GM19372 (cell line): Measurements from ENCODE around the gene SLIT3.
"Not testable (repeated sequence)": the region's sequence is repeated elsewhere in the genome, so short reads cannot be mapped to it uniquely, and the experiment has no call there.

Experiments used
- ATAC-seq: cut with Tn5 transposase; IDR thresholded peaks from one replicate; pipeline ENCODE4 v1.9.1; 2021; ENCODE audit warnings: mild to moderate bottlenecking, low read depth, moderate library complexity; ENCODE audit not compliant: unreplicated experiment

The SLIT3 gene

DNA sequence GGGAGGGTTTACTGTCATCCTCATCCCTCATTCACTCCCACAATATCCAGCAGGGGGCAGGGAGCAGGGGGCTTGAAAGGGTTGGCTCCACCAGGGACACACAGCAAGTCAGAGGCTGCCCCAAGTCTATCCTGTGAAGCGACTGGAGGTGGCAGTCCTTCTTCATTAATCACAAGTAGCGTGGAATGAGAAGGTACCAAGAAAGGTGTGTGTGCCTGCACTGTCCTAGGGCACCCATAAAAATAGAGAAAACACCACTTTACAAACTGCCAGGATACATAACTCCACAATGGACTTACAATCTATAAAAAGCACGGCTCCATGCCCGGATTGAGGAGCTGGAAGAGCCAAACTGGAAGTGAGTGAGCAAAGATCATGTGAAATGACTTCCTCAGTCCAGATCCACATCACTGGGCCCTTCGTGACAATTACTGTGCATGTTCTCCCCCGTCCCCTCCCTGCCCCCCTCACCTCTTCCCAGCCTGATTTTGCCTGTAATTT lies 183.9 kb downstream of the SLIT3 start:
- no peak for ATAC-seq

DNA sequence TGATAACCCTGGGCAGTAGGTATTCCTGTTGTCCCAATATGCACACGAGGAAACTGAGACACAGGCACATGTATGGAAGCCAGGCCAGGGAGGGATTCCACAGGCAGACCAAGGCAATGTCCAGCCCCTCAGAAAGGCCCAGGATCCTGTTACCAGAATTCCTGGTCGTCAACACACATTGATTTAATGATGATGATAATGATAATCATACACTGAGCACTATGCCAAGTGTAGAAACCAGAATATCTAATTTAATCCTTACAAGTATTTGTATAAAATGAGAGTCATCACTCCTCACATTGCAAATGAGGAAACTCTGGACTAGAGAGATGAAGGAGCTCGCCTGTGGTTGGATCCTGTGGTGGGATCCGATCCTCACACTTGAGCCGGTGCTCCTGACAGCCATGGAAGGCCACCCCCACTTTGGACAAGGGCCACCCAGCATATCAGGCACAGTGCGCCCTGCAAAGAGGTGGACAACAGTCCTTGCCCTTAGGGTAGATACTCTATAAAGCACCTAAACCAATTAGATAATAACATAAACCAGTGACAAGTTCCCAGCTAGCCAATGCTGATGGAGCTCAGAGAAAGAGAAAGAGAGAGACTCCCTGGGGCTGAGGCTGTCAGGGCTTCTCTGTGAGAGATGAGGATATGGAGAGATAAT lies 185.3 kb downstream of the SLIT3 start:
- ATAC-seq, result no peak

DNA sequence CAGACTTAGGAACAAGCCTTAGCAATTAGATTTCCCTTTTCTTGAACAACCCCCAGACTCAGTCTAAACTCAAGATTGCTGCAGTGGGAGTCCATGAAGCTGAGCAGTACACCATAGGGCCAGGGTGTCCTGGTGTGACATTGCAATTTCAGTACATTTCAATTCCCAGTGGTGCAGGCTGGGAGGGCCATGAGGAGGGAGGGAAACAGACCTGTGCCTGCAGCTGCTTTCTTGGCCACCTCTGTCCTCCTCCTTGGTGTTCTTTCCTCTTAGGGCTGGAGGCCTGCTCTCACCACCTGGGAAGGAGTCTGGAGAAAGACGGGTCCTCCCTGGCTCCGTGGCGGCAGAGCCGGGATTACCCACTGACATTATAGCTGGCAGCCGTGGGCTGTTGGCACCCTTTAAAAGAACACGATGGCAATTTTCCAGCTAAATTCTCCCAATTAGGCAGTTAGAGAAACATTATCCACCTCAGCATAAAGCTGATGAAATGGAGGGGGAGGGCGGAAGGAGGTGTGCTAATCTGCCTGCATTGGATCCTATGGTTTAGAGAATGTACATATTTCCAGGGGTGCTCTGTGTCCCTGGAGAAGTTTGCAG lies 186.4 kb downstream of the SLIT3 start:
- no peak for ATAC-seq

DNA sequence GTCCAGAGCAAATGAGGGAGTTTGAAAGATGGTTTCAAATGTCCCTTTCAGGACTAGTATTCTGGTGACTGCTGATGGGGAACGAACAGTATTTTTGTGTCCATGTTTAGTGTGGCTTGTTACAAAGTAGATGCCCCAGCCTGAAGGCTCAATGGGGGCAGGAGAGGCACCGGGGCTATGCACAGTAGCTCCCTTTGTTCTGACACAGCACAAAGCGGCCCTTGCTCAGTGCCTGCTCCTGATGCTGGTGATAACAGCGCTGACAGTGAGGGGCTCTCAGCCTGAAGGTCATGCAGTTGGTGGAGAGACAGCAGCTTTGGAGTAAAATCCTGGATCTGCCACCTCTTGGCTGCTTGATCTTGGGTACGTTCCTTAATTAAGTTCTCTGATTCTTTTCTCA lies 188.9 kb downstream of the SLIT3 start:
- no peak for ATAC-seq

DNA sequence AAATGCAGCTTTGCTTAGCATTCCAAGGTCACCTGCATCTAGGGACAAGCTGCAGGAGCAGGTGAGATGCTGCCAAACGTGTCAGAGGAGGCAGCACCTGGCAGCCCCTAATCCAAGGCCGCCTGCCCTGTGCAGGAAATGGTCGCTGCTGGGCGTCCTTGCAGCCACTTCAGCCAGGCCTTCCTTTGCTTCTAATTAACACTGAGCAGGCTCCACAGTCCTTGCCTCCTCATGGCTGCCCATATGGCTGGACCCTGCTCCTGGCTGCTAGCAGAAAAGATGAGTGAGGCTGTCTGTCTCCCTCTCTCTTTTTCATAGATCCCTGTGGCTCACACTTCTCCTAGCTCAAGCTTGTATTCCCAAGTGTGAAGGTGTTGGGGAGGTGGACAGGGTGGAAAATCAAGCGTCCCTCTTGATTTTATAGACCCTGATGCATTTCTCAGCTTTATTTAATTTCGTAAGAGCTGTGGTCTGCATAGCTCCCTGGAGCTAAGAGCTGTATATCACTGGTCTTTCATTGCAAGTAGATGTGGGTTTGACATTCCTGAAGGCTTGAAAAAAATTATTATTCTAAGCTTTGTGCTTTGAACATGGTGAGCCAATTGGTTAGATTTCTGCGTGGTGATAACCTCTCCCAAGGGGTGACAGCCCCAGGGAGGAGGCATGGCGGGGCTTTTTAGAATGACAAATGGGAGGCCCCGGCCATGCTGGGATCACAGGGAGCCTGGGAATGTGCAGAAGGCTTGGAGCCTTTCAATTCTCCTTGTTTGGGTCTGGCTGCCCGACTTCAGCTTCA lies 193.8 kb downstream of the SLIT3 start:
- no peak for ATAC-seq

DNA sequence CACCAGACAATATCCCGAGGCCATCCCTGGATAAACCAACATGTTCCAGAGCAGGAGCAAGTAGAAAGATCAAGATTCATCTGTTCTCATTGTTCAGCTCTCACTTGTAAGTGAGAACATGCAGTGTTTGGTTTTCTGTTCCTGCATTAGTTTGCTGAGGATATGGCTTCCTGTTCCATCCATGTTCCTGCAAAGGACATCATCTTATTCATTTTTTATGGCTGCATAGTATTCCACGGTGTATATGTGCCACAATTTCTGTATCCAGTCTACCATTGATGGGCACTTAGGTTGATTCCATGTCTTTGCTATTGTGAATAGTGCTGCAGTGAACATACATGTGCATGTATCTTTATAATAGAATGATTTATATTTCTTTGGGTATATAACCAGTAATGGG lies 195.4 kb downstream of the SLIT3 start:
- not testable (repeated sequence) for ATAC-seq

DNA sequence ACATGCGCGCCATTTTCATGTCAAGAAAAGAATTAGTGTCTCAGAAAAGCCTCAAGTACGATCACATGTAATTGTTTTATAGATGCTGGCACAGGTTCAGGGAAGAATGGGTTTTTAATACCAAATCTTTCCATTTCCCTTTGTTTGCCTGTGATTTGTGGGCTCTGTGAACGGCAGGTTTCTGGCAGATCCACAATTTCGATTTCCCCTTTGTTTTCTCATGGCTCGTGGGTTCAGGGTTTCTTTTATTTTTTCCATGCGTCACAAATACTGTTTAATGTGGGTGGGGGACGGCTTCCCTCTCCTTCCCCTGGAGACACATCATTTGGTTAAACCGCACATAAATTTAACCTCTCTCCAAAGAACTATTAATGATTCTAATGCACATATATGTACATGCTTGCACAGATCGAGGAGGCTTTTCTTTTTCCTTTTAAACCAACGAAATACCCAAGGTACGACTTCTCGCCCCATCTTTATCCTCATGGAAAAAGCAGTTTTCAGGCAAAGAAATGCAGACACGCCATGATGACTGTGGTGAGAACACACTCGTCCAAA lies 195.9 kb downstream of the SLIT3 start:
- ATAC-seq, result no peak

DNA sequence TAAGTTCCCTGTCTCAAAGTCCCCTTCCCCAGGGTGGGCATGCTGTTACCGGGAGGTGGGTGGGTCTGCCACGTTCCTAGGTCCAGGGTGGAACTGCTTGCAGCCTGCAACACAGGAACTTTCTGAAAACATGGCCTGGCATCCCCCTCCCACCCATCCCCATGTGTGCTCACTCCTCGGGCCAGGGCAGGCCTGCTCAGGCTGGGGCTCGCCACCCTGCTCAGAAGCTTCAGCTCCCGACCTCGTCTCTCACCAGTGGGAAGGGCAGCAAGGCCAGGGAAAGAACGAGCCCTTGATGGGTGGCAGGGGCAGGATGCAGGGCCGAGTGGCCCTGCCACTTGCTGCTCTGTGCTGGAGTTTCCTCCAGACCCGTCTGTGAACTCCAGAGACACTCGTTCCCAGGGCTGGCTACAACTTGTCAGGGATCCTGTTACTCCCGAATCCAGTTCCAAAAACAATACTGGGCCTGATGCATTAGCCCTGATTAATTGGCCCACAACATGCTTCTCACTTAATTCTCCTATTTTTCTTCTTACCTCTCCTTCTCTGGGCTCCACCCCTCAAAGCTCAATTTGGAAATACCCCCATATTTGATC lies 197.3 kb downstream of the SLIT3 start:
- ATAC-seq, result no peak

DNA sequence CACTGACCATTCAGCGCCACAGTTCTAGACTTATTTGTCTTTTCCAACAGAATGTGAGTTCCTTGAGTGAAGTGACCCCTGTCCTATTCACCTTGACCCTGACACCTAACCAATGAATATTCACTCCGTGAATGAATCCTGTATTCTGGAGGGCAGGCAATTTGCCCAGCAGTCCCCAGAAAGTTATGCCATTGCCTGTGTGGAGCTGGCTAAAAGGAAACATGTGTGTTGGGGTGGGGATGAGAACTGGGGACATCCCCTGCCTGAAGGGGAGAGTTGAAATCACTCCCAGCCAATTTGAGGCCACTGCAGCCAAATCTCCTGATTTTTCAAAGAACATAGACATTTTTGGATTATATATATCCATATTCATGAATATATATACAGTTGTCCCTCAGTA lies 199.0 kb downstream of the SLIT3 start:
- ATAC-seq, result no peak

DNA sequence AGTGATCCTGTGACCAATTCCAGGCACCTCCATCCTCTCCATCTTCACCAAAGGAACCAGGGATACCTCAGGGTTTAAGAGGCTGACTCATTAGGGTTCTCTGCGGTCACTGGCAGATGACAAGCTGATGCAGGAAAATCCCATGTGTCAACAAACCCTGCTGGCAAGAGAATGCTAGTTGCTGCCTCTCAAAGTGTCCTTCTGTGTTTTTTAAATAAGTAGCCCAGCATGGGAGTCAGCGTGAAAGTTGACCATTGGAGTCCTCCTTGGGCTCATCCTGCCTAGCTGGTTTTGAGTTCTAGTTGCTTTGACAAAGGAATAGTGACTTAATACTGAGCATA lies 200.2 kb downstream of the SLIT3 start:
- no peak for ATAC-seq

DNA sequence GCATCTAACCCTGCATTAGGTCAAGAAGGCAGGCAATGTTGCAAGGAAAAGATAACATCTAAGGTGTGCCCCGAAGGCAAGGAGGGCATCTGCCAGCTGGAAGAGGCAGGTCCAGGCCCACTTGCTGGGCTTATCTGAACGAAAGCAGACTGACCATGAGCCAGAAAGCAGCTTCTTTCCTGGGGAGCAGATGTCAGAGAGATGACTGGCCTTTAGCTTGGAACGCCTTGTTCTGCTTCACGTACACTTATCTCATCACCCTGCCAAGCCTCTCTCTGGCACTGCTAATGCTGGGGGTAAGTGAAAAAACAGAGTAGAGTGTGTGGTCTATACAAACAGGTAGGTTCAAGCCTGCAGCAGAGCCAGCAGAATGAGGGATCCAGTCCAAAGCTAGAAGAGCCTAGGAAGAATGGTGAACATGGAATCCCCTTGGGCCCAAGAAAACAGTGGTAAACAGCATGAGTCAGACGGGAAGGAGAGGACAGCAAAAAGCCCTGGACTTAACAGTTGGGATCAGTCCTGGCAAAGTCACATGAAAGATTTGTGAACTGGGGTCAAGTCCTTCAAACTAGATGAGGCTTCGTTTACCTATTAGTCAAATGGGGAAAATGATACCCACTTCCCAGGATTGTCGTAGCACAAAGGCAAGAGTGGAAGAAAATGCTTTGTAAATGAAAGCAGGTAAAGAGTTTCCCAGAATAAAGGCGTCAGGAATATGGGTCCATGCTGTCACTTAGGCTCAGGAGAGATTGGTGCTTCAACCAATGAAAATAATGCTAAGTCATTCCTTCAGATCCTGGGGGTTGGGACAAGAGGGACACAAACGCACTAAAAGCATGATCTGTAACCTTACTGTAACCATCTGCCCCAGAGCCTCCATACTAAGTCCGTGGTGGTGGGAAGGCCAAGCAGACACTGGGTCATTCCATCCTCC lies 200.9 kb downstream of the SLIT3 start:
- ATAC-seq, result no peak

DNA sequence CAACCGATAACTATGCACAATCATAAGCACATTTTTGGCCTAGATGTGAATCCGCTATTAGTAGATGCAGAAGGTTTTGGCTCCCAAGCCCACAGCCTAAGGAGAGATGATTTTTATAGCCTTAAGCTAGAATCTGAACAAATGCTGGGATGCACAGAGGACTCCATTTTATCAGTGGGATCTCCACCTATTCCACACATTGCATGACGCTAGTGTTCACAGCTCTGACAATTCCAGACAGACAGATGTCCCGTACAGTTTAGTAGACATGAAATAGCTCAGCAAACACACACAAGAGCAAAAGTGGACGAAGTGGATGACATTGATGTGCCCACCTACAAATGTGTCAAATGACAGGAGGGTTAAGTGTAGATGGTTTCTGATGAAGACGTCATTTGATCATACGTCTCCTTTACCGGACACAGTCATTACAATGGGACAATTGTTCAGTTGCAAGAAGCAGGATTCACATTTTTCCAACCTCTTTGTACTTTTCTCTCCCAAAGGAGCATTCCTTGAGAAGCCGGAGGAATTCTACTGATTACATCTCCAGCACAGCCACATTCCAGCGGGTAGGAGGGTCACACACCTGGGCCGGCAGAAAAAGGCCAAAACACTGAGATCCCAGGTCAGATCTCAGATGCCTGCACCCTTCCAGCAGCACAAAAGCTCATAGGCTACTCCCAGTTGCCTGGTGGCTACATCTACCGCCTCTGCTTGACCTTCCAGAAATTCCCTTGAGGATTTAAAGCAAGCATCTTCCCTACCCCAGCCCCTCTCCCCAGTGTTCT lies 202.4 kb downstream of the SLIT3 start:
- no peak for ATAC-seq

DNA sequence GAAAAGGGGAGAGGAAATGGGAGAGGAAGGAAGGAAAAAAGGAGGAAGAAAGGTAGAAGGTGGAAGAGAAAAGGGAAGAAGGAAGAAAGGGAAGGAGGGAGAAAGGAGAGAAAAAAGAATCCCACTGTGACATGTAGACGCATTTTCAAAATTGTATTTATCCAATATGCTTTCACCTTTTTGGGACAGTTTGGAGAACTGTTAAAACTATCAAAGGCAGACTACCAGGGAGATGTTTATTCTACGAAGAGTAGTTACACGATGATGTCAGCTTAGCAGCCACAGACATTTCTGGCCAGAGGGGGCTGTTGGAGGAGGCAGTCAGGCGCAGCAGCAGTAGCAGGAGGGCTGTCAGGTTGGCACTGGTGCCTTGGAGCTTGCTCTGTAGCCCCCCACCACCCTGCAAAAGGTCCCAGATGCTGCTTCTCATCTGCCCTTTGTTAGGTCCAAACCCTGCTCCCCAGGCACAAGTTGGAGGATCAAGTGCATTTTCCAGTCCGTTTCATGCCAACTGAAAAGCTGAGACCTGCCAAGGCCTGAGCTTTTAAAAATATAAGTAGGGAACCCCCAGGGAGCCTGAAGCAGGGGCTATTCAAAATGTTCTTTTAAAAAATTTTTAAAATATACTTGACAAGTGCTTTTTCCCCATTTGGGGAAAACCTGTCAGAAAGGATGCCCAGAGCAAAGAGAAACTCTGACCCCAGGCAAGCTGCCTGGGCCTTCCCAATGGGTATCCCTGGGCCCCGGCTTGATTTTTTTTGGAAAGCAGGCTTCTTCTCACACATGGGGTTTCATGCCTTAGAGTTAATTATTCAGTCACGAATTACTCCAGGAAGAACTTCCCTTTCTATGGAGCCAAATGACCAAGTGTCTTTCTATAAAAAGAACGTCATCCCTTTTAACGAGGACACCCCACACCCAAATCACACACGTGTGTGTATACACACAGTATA lies 203.3 kb downstream of the SLIT3 start:
- no peak for ATAC-seq

DNA sequence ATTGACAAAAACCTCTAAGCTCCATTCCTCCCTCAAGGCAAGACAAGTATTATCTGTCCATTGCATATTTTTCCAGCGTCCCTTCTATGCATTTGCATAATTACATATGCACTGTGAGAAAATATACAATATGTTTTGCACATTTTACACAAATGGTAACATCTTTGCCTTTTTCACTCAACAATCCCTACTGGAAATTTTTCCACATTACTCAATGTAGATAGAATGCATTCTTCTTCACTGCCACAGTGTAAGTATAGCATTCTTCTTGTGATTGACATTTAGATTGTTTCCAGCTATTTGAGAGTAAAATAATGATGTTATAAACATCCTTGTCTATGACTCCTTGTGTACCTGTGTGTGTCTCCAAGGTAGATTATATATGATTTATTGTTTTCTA lies 205.0 kb downstream of the SLIT3 start:
- no peak for ATAC-seq

DNA sequence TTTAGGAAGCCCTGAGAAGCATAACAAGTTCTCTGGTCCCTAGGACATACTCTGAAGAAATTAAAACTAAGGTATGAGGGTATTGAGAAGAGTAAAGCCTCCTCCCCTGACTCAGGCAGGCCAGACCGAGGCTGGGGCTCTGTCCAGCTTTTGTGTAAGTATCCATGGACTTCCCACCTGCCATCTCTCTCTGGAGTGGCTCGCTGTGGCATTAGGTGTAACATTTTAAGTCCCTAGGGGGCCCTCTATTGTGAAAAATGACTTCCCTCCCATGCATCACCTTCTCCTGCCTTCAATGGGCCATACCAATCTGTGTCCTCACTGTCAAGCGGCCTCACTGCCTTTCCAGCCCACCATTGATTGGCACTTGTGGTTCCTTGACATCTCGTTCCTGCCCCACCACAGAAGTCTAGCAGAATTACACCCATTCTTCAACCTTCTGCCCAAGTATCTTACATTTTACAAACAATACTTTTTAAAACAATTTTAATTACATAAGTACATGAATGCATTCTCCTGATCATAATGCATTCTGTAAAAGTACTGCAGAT lies 205.5 kb downstream of the SLIT3 start:
- no peak for ATAC-seq

DNA sequence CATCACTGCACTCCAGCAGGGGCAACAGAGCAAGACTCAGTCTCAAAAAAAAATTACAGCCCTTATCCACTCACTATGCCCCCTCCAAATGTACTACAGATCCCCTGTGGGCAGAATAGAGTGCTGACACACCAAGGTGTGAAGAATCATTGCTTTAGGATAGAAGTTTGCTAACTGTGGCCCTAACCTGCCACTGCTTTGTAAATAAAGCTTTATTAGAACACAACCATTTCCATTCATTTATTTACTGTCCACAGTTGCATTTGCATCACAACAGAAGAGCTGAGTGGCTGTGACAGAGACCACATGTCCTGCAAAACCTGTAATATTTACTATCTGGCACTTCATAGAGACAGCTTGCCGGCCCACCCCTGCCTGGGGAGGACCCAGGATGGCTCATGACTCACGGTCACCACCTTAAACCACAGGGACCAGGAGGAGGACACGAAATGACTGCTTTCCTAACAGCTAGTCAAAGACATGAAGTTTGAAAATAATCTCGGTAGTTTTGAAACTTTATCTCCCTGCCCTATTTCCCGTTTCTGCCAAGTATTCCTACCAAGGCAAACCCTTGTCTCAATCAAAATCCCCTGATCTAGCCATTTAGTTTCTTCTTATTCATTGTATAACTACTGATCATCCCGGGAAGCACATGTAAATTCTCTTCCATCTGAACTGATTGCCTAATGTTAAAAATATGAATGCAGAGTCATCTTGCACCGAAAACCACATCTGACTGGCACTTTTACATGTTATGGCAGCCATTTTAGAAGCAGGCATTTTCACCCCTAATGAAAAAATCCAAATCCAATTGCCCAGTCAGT lies 206.1 kb downstream of the SLIT3 start:
- ATAC-seq, result no peak

DNA sequence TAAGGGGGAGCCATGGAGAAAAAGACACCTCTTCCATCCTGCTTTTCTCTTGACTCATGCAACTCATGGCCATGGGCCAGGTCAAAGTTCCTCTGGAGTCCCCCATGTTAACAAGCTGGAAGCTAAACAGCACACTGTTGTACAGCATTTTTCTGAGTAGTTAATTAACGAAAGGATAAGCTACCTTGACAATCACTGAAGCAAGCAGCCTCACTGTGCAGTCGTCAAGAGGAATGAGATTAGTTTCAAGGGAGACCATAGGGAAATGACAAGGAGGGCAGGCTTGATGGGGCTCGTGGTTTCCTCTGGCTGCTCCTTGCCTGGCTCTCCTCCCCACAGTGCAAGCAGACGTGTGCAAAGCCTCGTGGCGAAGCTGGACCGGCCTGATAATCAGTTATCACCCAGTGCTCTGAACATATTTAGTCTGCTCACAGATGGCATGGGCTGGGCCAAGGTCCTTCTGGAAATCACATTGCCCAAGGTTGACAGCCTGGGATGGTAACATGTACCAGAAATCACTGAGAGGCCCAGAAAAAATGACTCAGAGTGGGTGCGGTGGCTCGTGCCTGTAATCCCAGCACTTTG lies 209.5 kb downstream of the SLIT3 start:
- ATAC-seq, result no peak
